Testis (tissue), 3 donors: Measurements from ENCODE around the gene C7orf57. TPM values are rescaled to one million over a fixed set of nuclear protein-coding genes. Genes with fewer than 3 reads are reported as not detected.

Experiments
- DNase-seq: peaks from one replicate; pipeline ENCODE4 v3.0.0-alpha.2; 2019
- H3K27ac ChIP-seq, 2 donors: fragments of 200-600 bp; sonication (generic); one replicate each; pipeline ENCODE4 v1.5.1; 2019
- H3K27me3 ChIP-seq: fragments of 200-600 bp; sonication (generic); one replicate; pipeline ENCODE4 v1.5.1; 2019
- H3K36me3 ChIP-seq: fragments of 200-600 bp; sonication (generic); one replicate; pipeline ENCODE4 v1.5.1; 2017; ENCODE audit warnings: low read depth; ENCODE audit errors: missing control alignments
- H3K4me1 ChIP-seq: fragments of 200-600 bp; sonication (generic); one replicate; pipeline ENCODE4 v1.5.1; 2019
- H3K4me3 ChIP-seq, 2 donors: fragments of 200-600 bp; sonication (generic); one replicate each; pipeline ENCODE4 v1.5.1; 2017 to 2019
- H3K9me3 ChIP-seq: fragments of 200-600 bp; sonication (generic); one replicate; pipeline ENCODE4 v1.5.1; 2017
- POLR2A ChIP-seq: fragments of 450-650 bp; IDR thresholded peaks from one replicate; pipeline ENCODE4 v1.6.1; 2017; ENCODE audit warnings: antibody characterized with exemption, mild to moderate bottlenecking, moderate library complexity
- WGBS, 2 donors: methylation state at CpG; one replicate each; pipeline ENCODE4 v1.1.5; 2018; 5-methylcytosine and 5-hydroxymethylcytosine counted together
- intact Hi-C: fragments of 100-400 bp; cut with DNase I; formaldehyde crosslinking; loops from one replicate; pipeline ENCODE4 v1.15.1; 2023; ENCODE audit warnings: low total_unique reads
- polyA plus RNA-seq: library from polyadenylated mRNA; stranded (reverse); fragments of 350-450 nt; fragmentation: Illumina TruSeq; extraction: RNeasy Lipid Tissue Mini Kit (QIAGEN cat#74804); gene quantifications from one replicate; pipeline ENCODE4 v1.2.3, GENCODE V29; 2014; ENCODE audit warnings: low read depth, low replicate concordance; ENCODE audit not compliant: insufficient read depth
- total RNA-seq, 2 donors: library from RNA; depleted of rRNA; stranded (reverse); fragments of >200 nt; gene quantifications; one replicate each; pipeline ENCODE4 v1.2.3, GENCODE V29; 2016
- TF ChIP-seq, protein P1 (sequence below), 3 experiments: fragments of 450-650 bp in 2 of 3; fragments of 200-600 bp in 1 of 3; sonication (generic) in 1 of 3; IDR thresholded peaks; one replicate each; pipeline ENCODE4 v1.5.1; 2016 to 2019; ENCODE audit warnings: antibody characterized with exemption in 3 of 3, mild to moderate bottlenecking in 2 of 3, moderate library complexity in 1 of 3

C7orf57 gene
- total and polyA plus RNA-seq, 3 donors from 2014 or later: 2.8 to 12.3 (median 7.8) TPM

DNA sequence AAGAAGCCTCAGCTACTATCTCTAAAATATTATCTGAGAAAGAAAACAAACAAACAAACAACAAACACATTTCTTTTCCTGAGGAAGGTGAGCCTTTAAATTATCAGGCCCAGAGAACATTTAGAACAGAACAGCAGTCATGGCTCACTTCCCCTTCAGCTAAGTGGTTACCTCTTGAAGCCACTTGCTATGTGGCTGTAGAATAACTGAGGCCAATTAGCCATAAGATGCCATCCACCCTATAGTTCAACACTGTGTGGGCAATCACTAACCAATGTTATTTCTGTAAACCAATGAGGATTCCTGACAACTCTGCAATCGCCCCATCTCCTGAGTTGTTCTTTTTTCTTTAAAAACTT lies 50.1 kb downstream of the C7orf57 start:
- no peaks in the 10 kb centered on the region for H3K9me3 ChIP-seq
- H3K27ac ChIP-seq: peak overlapping the region in 1 of 2 donors; percentile 37
- H3K27me3 ChIP-seq: no peaks in the 10 kb centered on the region
- H3K4me1 ChIP-seq: peaks cover 6% of the 10 kb centered on the region
- no peak for DNase-seq
- no peak overlapping the region for H3K4me3 ChIP-seq
- 82 to 95% methylated on average over 1 of the region's 1 CpG for WGBS, 2 donors
- intact Hi-C loops: no loop called here
- H3K36me3 ChIP-seq: no peaks in the 10 kb centered on the region
- TF ChIP-seq, protein P1, sequence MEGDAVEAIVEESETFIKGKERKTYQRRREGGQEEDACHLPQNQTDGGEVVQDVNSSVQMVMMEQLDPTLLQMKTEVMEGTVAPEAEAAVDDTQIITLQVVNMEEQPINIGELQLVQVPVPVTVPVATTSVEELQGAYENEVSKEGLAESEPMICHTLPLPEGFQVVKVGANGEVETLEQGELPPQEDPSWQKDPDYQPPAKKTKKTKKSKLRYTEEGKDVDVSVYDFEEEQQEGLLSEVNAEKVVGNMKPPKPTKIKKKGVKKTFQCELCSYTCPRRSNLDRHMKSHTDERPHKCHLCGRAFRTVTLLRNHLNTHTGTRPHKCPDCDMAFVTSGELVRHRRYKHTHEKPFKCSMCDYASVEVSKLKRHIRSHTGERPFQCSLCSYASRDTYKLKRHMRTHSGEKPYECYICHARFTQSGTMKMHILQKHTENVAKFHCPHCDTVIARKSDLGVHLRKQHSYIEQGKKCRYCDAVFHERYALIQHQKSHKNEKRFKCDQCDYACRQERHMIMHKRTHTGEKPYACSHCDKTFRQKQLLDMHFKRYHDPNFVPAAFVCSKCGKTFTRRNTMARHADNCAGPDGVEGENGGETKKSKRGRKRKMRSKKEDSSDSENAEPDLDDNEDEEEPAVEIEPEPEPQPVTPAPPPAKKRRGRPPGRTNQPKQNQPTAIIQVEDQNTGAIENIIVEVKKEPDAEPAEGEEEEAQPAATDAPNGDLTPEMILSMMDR (IDR thresholded peaks at IDR 0.05): no peak
- TF ChIP-seq POLR2A: no peak

DNA sequence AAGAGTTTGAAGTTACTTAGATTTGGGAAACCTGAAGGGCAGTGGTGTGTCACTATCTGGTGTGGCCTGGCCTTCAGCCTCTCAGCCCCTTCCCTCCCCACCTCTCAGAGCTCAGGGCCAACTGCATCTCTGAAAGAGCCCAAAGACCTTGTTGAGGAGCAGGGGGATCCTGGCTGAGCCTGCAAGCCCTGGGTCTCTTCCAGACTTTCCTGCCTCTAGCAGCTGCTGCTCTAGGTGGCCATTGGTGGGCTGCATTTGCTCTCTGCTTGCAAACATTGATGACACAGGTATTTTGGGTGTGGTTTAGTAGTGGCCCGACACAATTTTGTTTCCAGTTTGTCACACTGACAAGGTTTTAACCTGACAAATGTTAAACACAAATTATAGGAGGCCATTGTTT lies 50.6 kb downstream of the C7orf57 start:
- DNase-seq: no peak
- intact Hi-C loops: no loop called here
- H3K27ac ChIP-seq: no peak overlapping the region
- no peaks in the 10 kb centered on the region for H3K36me3 ChIP-seq
- no peaks in the 10 kb centered on the region for H3K27me3 ChIP-seq
- H3K9me3 ChIP-seq: no peaks in the 10 kb centered on the region
- TF ChIP-seq POLR2A: no peak
- TF ChIP-seq, protein P1 (IDR thresholded peaks at IDR 0.05): no peak
- peaks cover 6% of the 10 kb centered on the region for H3K4me1 ChIP-seq
- 67 to 85% methylated on average over 1 of the region's 1 CpG for WGBS, 2 donors
- H3K4me3 ChIP-seq: no peak overlapping the region

DNA sequence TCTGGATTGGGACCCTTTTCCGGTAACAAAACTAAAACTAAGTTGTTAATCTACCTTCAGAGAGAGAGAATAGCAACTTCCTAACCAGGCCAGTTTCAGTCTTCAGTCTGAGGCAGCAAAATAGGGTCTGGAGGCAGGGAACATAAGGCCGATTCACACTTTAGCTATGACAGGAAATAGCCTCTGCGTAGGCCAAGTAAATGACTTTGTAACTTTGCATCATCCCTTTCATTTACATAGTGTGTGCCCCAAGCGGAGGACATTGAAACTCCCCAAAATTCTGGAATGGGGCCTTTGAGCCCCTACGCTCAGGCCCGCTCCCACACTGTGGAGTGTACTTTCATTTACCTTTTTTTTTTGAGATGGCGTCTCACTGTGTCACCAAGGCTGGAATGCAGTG lies 52.0 kb downstream of the C7orf57 start:
- Histone ChIP-seq H3K9me3 (no peaks in the 10 kb centered on the region), H3K27ac (no peak overlapping the region), H3K4me1 (peaks cover 6% of the 10 kb centered on the region), H3K4me3 (no peak overlapping the region), H3K36me3 (no peaks in the 10 kb centered on the region), H3K27me3 (no peaks in the 10 kb centered on the region)
- no peak for DNase-seq
- intact Hi-C loops: no loop called here
- 86 to 87% methylated on average over 7 of the region's 7 CpGs for WGBS, 2 donors
- TF ChIP-seq, protein P1 (IDR thresholded peaks at IDR 0.05): no peak
- TF ChIP-seq POLR2A: no peak

DNA sequence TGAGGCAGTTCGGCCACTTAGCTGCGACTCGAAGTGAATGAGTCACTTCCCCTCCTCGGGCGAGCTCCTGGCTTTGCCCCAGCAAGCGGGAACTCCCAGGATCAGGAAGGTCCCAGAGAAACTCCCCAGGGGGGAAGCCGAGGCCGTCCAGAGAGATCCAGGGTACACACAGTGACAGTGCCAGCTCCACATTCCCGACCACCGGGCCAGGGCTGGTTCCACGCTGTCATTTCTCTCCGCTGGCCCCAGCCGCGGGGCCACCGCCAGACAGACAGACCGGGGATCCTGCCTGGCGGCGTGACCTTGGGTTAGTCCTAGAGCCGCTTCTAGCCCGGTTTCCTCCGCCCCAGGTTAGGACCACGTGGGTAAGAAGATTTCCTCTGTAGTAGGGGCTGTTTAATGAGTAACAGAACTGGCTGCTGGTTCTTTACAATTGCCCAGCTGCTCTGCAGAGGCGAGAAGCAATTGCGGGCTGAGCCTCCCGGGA lies 53.3 kb downstream of the C7orf57 start:
- no peaks in the 10 kb centered on the region for H3K9me3 ChIP-seq
- peaks cover 3% of the 10 kb centered on the region for H3K4me1 ChIP-seq
- H3K4me3 ChIP-seq: peak overlapping the region; percentile 52 to 85
- 0% methylated on average over 24 of the region's 25 CpGs; no CpG with 5 or more reads in 1 of the 2 donors for WGBS, 2 donors
- H3K27me3 ChIP-seq: no peaks in the 10 kb centered on the region
- peak; percentile 80 for DNase-seq
- TF ChIP-seq, protein P1 (IDR thresholded peaks at IDR 0.05): no peak
- no peak for TF ChIP-seq POLR2A
- peak overlapping the region; percentile 74 to 86 for H3K27ac ChIP-seq
- H3K36me3 ChIP-seq: no peaks in the 10 kb centered on the region
- intact Hi-C loops: no loop called here
